Natural killer cell (primary cell): ENCODE measurements around the gene ACOT7. TPM values are rescaled to one million over a fixed set of nuclear protein-coding genes. Genes with fewer than 3 reads are reported as not detected.

Experiments used
- ATAC-seq, 3 donors: fragments of 150-1000 bp in 2 of 3; fragments of 200-7000 bp in 1 of 3; cut with Tn5 transposase; 1 replicate in 1 of 3; 2 replicates in 2 of 3; pipeline ENCODE4 v1.10.0; 2021; ENCODE audit warnings: mild to moderate bottlenecking in 2 of 3, moderate library complexity in 2 of 3
- DNase-seq, 2 donors: peaks; one replicate each; pipeline versions ENCODE4 v3.0.0 to v3.0.0-alpha.2; 2013 to 2021; ENCODE audit warnings: mixed read lengths in 1 of 2
- H3K27ac ChIP-seq: one replicate; pipeline ENCODE4 v1.5.1; 2013; ENCODE audit warnings: mild to moderate bottlenecking, low read length
- H3K27me3 ChIP-seq: one replicate; pipeline ENCODE4 v1.6.1; 2013; ENCODE audit warnings: low read length; ENCODE audit not compliant: control insufficient read depth, insufficient read depth
- H3K36me3 ChIP-seq: one replicate; pipeline ENCODE4 v1.6.1; 2013; ENCODE audit warnings: low read length; ENCODE audit not compliant: control insufficient read depth, insufficient read depth
- H3K4me1 ChIP-seq: one replicate; pipeline ENCODE4 v1.6.1; 2013; ENCODE audit warnings: low read length; ENCODE audit not compliant: control insufficient read depth, insufficient read depth
- H3K4me3 ChIP-seq: one replicate; pipeline ENCODE4 v1.5.1; 2013; ENCODE audit warnings: low read length
- H3K9me3 ChIP-seq: one replicate; pipeline ENCODE4 v1.6.1; 2013; ENCODE audit warnings: low read length; ENCODE audit not compliant: control insufficient read depth, insufficient read depth
- H3K27ac Mint-ChIP-seq, 2 donors: one replicate each; pipeline ENCODE4 v1.8.0; 2022; ENCODE audit warnings: mild to moderate bottlenecking in 2 of 2, mixed read lengths in 2 of 2, moderate library complexity in 1 of 2
- H3K27me3 Mint-ChIP-seq, 2 donors: one replicate each; pipeline ENCODE4 v1.8.0; 2022; ENCODE audit warnings: low read depth in 2 of 2, mixed read lengths in 2 of 2
- H3K36me3 Mint-ChIP-seq: one replicate; pipeline ENCODE4 v1.8.0; 2022; ENCODE audit warnings: mixed read lengths
- H3K4me1 Mint-ChIP-seq, 2 donors: one replicate each; pipeline ENCODE4 v1.8.0; 2022; ENCODE audit warnings: mixed read lengths in 2 of 2
- H3K4me3 Mint-ChIP-seq: one replicate; pipeline ENCODE4 v1.8.0; 2022; ENCODE audit warnings: mild to moderate bottlenecking, moderate library complexity, mixed read lengths
- H3K9me3 Mint-ChIP-seq, 2 donors: one replicate each; pipeline ENCODE4 v1.8.0; 2022; ENCODE audit warnings: mixed read lengths in 2 of 2
- CTCF ChIP-seq: fragments of 200-600 bp; IDR thresholded peaks from one replicate; pipeline ENCODE4 v1.8.0; 2022; ENCODE audit warnings: antibody characterized with exemption
- WGBS: methylation state at CpG from one replicate; pipeline ENCODE4 v1.1.7; 2013; ENCODE audit warnings: missing lambda C conversion rate; ENCODE audit not compliant: insufficient coverage; 5-methylcytosine and 5-hydroxymethylcytosine counted together
- intact Hi-C: fragments of 100-400 bp; cut with micrococcal nuclease; formaldehyde crosslinking; loops from one replicate; pipeline ENCODE4 v1.14.2; 2022
- total RNA-seq, 4 donors: library from RNA; stranded (reverse); fragments of 120-200 nt in 1 of 4; gene quantifications; one replicate each; pipeline versions ENCODE4 v1.2.3 to v1.2.4, GENCODE V29; 2013 to 2022

ACOT7 gene
- total RNA-seq, 3 donors from 2014 or later (not counting 1 experiment from before 2014, with no cell fraction given) = 11.5 to 16.9 (median 15.4) TPM

- H3K4me1 Mint-ChIP-seq = peaks cover 0 to 5% of the 10 kb centered on the region in 2 donors
- no peaks in the 10 kb centered on the region for H3K9me3 ChIP-seq
- H3K4me3 Mint-ChIP-seq = no peak overlapping the region
- no peak for TF ChIP-seq CTCF
- no peak for ATAC-seq
- no peaks in the 10 kb centered on the region for H3K36me3 Mint-ChIP-seq
- no peak for DNase-seq
- H3K4me3 ChIP-seq = no peak overlapping the region
- no peaks in the 10 kb centered on the region for H3K9me3 Mint-ChIP-seq
- H3K27ac ChIP-seq = no peak overlapping the region
- H3K4me1 ChIP-seq = no peaks in the 10 kb centered on the region
- intact Hi-C loops = no loop called here
- no peaks in the 10 kb centered on the region for H3K36me3 ChIP-seq
- no peak overlapping the region for H3K27ac Mint-ChIP-seq
- WGBS = 97% methylated on average over 16 of the region's 16 CpGs
- no peaks in the 10 kb centered on the region for H3K27me3 ChIP-seq
- no peaks in the 10 kb centered on the region for H3K27me3 Mint-ChIP-seq
These were observed 118.9 kb downstream of the ACOT7 start for GRCh38 chr1:6274622-6275139.

- DNase-seq = no peak
- H3K9me3 ChIP-seq = no peaks in the 10 kb centered on the region
- no peaks in the 10 kb centered on the region for H3K27me3 ChIP-seq
- H3K4me1 Mint-ChIP-seq = peaks cover 0 to 5% of the 10 kb centered on the region in 2 donors
- H3K27ac ChIP-seq = no peak overlapping the region
- no peaks in the 10 kb centered on the region for H3K27me3 Mint-ChIP-seq
- ATAC-seq = no peak
- 96% methylated on average over 11 of the region's 11 CpGs for WGBS
- no peaks in the 10 kb centered on the region for H3K36me3 Mint-ChIP-seq
- no peaks in the 10 kb centered on the region for H3K36me3 ChIP-seq
- H3K4me1 ChIP-seq = no peaks in the 10 kb centered on the region
- H3K4me3 Mint-ChIP-seq = no peak overlapping the region
- no peak overlapping the region for H3K27ac Mint-ChIP-seq
- no peaks in the 10 kb centered on the region for H3K9me3 Mint-ChIP-seq
- H3K4me3 ChIP-seq = no peak overlapping the region
- TF ChIP-seq CTCF = no peak
- intact Hi-C loops = no loop called here
These were observed 119.5 kb downstream of the ACOT7 start for GRCh38 chr1:6274102-6274501.

- Mint-ChIP-seq H3K4me3 (no peak overlapping the region), H3K36me3 (no peaks in the 10 kb centered on the region), H3K27me3 (no peaks in the 10 kb centered on the region), H3K4me1 (peaks cover 0 to 5% of the 10 kb centered on the region in 2 donors), H3K27ac (no peak overlapping the region), H3K9me3 (no peaks in the 10 kb centered on the region)
- Histone ChIP-seq H3K27me3 (no peaks in the 10 kb centered on the region), H3K9me3 (no peaks in the 10 kb centered on the region), H3K4me3 (no peak overlapping the region), H3K27ac (no peak overlapping the region), H3K4me1 (no peaks in the 10 kb centered on the region), H3K36me3 (no peaks in the 10 kb centered on the region)
- ATAC-seq = no peak
- WGBS = 96% methylated on average over 19 of the region's 19 CpGs
- TF ChIP-seq CTCF = no peak
- intact Hi-C loops = no loop called here
- DNase-seq = no peak
These were observed 120.1 kb downstream of the ACOT7 start for GRCh38 chr1:6273380-6273891.

GRCh38 chr1:6272868-6273267 lies 120.7 kb downstream of the ACOT7 start:
- DNase-seq (no peak), ATAC-seq (no peak)
- Histone ChIP-seq H3K9me3 (no peaks in the 10 kb centered on the region), H3K4me3 (no peak overlapping the region), H3K27me3 (no peaks in the 10 kb centered on the region), H3K4me1 (no peaks in the 10 kb centered on the region), H3K27ac (no peak overlapping the region), H3K36me3 (no peaks in the 10 kb centered on the region)
- H3K27me3 Mint-ChIP-seq = no peaks in the 10 kb centered on the region
- H3K4me3 Mint-ChIP-seq = no peak overlapping the region
- WGBS = 93% methylated on average over 6 of the region's 6 CpGs
- no peak overlapping the region for H3K27ac Mint-ChIP-seq
- peaks cover 0 to 5% of the 10 kb centered on the region in 2 donors for H3K4me1 Mint-ChIP-seq
- intact Hi-C loops = no loop called here
- no peaks in the 10 kb centered on the region for H3K36me3 Mint-ChIP-seq
- no peak for TF ChIP-seq CTCF
- H3K9me3 Mint-ChIP-seq = no peaks in the 10 kb centered on the region
